HL-60 (cell line): Measurements from ENCODE around the gene ARID1B.

ENCODE experiments used
- DNase-seq, 2 experiments: peaks; one replicate each; pipeline ENCODE4 v3.0.0-alpha.2; 2010 to 2020; ENCODE audit warnings: low read depth in 1 of 2, low spot score in 1 of 2
- H3K27ac ChIP-seq: fragments of 250-450 bp; sonication (Bioruptor Pico); replicated peaks from 2 replicates; pipeline ENCODE4 v1.5.1; 2020; ENCODE audit warnings: mild to moderate bottlenecking, moderate library complexity
- H3K27me3 ChIP-seq: fragments of 250-450 bp; sonication (Bioruptor Pico); 2 replicates; pipeline ENCODE4 v1.5.1; 2021; ENCODE audit warnings: mild to moderate bottlenecking, moderate library complexity; ENCODE audit not compliant: insufficient read depth, poor library complexity, severe bottlenecking
- H3K4me3 ChIP-seq: replicated peaks from 2 replicates; pipeline ENCODE4 v1.5.1; 2011; ENCODE audit warnings: mild to moderate bottlenecking, control low read depth, low read length; ENCODE audit not compliant: insufficient read depth
- GABPA ChIP-seq: IDR thresholded peaks from 2 replicates; pipeline ENCODE4 v1.6.1; 2012; ENCODE audit warnings: low read depth
- POLR2AphosphoS5 ChIP-seq: IDR thresholded peaks from 2 replicates; pipeline ENCODE4 v1.6.1; 2012; ENCODE audit warnings: low read depth
- REST ChIP-seq: IDR thresholded peaks from 2 replicates; pipeline ENCODE4 v1.6.1; 2012; ENCODE audit warnings: low read depth; ENCODE audit not compliant: insufficient replicate concordance
- SPI1 ChIP-seq: IDR thresholded peaks from 2 replicates; pipeline ENCODE4 v1.6.1; 2012; ENCODE audit warnings: low read depth, mild to moderate bottlenecking, borderline replicate concordance
- TF ChIP-seq, protein P1 (sequence below): IDR thresholded peaks from one replicate; pipeline ENCODE4 v1.5.1; 2011; ENCODE audit warnings: low read length, control low read depth, inconsistent platforms; ENCODE audit not compliant: insufficient read depth

Gene ARID1B

GRCh38 chr6:157151989-157152388, 374.8 kb downstream of the ARID1B start:
- Histone ChIP-seq H3K4me3 (no peak overlapping the region), H3K27ac (no peak overlapping the region), H3K27me3 (no peaks in the 10 kb centered on the region)
- no peak for DNase-seq
- no peak for TF ChIP-seq SPI1
- no peak for TF ChIP-seq REST
- TF ChIP-seq GABPA = no peak
- no peak for TF ChIP-seq POLR2AphosphoS5
- TF ChIP-seq, protein P1, sequence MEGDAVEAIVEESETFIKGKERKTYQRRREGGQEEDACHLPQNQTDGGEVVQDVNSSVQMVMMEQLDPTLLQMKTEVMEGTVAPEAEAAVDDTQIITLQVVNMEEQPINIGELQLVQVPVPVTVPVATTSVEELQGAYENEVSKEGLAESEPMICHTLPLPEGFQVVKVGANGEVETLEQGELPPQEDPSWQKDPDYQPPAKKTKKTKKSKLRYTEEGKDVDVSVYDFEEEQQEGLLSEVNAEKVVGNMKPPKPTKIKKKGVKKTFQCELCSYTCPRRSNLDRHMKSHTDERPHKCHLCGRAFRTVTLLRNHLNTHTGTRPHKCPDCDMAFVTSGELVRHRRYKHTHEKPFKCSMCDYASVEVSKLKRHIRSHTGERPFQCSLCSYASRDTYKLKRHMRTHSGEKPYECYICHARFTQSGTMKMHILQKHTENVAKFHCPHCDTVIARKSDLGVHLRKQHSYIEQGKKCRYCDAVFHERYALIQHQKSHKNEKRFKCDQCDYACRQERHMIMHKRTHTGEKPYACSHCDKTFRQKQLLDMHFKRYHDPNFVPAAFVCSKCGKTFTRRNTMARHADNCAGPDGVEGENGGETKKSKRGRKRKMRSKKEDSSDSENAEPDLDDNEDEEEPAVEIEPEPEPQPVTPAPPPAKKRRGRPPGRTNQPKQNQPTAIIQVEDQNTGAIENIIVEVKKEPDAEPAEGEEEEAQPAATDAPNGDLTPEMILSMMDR = no peak

GRCh38 chr6:157152556-157152955, 375.4 kb downstream of the ARID1B start:
- TF ChIP-seq POLR2AphosphoS5 = no peak
- no peak for TF ChIP-seq GABPA
- H3K27me3 ChIP-seq = no peaks in the 10 kb centered on the region
- H3K4me3 ChIP-seq = no peak overlapping the region
- H3K27ac ChIP-seq = no peak overlapping the region
- DNase-seq = no peak

- H3K27ac ChIP-seq = no peak overlapping the region
- TF ChIP-seq SPI1 = no peak
- TF ChIP-seq GABPA = no peak
- TF ChIP-seq, protein P1 = no peak
- no peak for TF ChIP-seq REST
- TF ChIP-seq POLR2AphosphoS5 = no peak
- H3K4me3 ChIP-seq = no peak overlapping the region
- DNase-seq = no peak
- H3K27me3 ChIP-seq = no peaks in the 10 kb centered on the region
Observed at GRCh38 chr6:157155804-157156203, 378.6 kb downstream of the ARID1B start.

GRCh38 chr6:157157258-157157657, 380.1 kb downstream of the ARID1B start:
- TF ChIP-seq GABPA (no peak), POLR2AphosphoS5 (no peak), REST (no peak), SPI1 (no peak)
- TF ChIP-seq, protein P1 = no peak

More at GRCh38 chr6:157157258-157157657, 380.1 kb downstream of the ARID1B start:
- Histone ChIP-seq H3K27ac (no peak overlapping the region), H3K27me3 (no peaks in the 10 kb centered on the region), H3K4me3 (no peak overlapping the region)
- no peak for DNase-seq
